ENCODE results near the gene NAPSA.
A peak's percentile ranks its signal among the peaks of the same experiment; 100 is the strongest.

GRCh38 chr19:50383852-50384684 is 18.6 kb upstream of the NAPSA start, which contains the start of gene POLD1:
- TF ChIP-seq CTCF (IDR thresholded peaks at IDR 0.05) (peak in 1 of 3 experiments; percentile 3), POLR2AphosphoS5 (IDR thresholded peaks at IDR 0.05) (peak; percentile 86 to 87)

Data from esophagus muscularis mucosa (tissue), 3 donors.